GM21717 (cell line): Measurements from ENCODE around the gene CLDN19.
"Not testable (repeated sequence)": the region's sequence is repeated elsewhere in the genome, so short reads cannot be mapped to it uniquely, and the experiment has no call there.

ENCODE experiments used
- ATAC-seq: cut with Tn5 transposase; IDR thresholded peaks from one replicate; pipeline ENCODE4 v1.9.1; 2021; ENCODE audit warnings: mild to moderate bottlenecking, moderate library complexity; ENCODE audit not compliant: unreplicated experiment

Gene CLDN19

DNA sequence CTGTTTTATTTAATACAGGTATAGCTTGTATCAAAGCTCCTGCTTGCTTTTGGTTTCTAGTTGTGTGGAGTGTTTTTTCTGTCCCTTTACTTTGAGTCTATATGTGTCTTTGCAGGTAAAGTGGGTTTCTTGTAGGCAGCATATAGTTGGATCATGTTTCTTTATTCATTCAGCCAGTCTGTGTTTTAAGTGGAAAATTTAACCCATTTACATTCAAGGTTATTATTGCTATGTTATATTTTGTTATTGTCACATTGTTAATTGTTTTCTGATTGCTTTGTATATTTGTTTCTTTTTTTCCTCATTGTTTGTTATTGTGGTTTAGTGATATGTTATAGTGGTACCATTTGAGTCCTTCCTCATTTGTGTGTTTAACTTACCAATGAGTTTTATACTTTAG is 26.7 kb downstream of the CLDN19 start:
- no peak for ATAC-seq

DNA sequence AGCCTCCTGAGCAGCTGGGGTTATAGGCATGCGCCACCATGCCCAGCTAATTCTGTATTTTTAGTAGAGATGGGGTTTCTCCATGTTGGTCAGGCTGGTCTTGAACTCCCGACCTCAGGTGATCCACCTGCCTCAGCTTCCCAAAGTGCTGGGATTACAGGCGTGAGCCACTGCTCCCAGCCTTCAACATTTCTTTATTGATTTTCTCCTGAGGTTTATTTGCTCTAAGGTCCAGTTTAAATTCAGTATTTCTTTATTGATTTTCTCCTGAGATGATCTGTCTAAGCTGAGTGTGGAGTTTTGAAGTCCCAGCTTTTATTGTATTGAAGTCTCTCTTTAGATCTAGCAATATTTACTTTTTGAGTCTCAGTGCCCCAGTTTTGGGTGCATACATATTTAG is 27.2 kb downstream of the CLDN19 start:
- ATAC-seq: not testable (repeated sequence)

DNA sequence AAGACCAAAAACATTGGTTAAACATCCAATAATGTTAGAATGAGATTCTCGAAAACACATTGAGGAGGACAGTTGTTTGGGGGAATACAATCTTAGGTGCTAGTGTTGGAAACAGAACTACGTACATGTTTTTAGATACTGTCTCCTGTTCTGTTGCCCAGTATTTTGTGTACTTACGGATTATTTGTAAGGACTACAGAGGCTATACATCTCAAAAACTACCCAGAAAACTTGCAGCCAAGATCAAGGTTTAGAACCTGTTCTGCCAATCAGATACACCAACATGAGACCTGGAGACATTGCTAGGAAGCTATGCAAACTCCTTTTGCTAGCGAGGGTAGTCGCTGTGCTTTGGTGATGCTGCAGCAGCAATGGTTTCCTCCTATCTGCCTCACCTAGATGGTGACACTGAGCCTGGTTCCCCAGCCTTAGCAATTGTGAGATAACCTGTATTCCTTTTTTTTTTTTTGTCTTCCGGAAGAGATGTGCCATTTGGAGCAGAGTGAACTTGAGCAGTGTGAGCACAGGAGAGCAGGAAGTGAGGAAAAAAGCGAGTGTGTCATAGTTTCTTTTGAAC is 36.1 kb downstream of the CLDN19 start:
- ATAC-seq: no peak

DNA sequence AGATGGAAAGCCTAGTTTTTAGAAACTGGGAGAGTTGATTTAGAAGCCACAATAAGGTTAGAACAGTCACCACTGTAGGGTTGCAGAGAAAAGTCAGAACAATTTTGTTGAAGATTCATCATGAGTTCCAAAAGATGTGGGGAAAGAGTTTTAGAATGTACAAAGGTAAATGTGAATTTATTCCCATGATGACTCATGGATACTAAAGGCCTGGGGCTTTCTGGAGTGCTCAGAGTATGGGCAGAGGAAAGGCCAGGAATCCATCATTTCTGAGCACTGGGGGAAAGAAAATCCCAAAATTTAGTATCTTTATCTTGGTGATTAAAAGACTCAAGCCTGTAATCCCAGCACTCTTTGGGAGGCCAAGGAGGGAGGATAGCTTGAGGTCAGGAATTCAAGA is 40.0 kb downstream of the CLDN19 start:
- ATAC-seq: no peak

DNA sequence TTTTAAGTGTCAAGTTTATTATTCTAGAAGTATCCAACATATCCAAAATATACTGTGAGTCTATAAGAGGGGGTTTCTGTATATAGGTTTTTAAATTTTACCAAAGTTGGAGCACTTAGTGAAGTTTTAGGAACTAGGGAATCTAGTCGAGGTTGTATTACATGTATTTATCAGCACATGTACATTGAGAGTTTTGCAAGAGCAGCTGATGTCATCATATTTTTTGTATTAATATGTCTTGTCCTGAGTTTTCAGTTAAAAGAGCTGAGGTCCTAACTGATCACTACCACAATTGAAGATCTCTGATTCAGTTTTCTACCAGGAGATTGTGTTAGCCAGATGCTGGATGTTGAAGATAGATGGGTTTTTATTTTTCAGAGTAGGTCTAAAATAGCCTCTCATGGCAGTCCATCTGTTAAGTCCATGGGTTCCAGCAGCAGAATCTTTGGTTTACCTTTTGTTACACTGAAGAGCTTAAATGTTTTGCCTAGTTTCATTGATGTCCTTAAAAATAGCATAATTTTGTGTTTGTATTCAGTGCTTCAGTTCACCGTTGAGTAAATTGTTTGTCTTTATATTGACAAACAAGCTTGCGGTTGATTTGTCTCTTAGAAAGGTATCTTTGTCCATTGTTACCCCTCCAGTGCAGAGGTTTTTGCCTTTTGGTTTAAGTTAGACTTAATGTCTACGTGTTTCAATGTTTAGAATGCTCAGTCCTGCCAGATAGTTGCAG is 41.8 kb downstream of the CLDN19 start:
- ATAC-seq: no peak

DNA sequence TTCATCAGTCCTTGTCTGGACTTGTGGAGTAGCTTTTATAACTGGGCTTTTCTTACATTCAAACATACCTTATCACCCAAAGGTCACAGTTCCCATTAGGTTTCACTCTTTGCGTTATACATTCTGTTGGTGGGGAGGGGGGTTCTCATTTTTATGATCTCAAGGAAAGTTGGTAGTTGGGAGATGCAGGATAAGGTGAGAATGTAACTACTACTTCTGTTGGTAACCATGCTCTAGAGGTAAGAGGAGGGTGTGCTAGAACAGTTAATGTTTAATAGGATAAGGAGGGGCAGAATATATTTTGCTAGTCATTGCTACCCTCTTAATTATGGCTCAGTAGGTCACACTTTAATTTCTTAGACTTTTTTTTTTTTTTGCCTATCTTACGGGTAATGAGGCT is 47.1 kb downstream of the CLDN19 start:
- ATAC-seq: no peak

DNA sequence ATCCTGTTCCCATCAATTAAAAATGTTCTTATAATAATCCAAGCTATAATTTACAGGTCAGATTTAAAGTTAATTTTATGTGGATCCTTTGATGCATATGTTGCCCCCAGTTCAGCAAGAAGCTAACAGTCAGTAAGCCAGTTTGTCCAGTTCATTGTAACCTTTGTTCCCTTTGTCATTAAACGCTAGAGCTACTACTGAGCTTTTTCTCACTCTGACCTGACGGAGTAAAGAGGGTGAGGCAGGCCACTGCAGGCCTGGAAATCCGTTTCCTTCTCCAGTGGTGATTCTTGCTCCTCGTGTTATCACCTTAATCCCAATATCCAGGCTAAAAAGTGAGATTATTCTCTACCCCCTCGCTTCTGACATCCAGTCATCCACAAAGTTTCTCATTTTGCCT is 47.6 kb downstream of the CLDN19 start:
- no peak for ATAC-seq

DNA sequence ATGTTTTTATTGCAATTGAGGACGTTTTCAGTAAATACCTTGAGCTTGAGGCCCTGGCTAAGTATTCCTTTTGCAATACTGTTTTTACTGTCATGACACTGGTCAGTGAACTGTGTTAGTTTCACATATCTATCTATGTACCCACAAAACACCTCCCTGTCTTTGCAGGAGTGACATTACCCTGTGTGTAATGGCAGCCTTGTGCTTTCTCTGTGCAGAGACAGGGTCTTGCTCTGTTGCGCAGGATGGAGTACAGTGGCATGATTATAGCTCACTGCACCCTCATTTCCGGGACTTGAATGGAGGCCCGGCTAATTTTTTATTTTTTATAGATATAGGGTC is 48.9 kb downstream of the CLDN19 start:
- no peak for ATAC-seq

DNA sequence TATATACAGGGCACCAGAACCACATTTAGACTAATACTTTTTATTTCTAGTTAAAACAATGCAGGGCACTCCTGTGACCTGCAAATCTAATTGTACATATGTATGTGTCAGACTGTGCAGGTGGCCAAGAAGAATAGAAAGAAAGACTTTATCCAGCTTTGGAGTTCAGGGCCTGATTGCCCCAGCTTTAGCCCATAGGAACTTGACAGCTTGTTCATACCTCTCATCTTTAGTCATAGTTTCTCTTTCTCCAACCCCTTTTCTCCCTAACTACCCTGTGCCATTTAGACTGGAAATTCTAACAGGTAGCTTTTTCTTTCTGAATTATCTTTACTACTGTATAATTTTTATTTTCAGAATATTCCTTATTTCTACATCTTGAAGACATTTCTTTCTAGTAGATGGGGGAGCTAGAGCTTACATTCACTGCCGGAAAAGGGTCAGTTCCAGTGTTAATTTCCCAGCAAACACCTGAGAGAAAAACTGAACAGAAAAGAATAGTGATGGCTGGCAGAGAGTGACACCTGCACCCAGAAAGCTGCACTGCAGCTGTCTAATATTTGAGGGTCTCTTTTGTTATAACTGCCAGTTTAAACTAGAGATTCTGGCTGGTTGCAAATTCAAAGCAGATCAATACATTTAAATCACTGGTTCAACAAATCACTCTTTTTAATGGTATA is 49.4 kb downstream of the CLDN19 start:
- ATAC-seq: no peak

DNA sequence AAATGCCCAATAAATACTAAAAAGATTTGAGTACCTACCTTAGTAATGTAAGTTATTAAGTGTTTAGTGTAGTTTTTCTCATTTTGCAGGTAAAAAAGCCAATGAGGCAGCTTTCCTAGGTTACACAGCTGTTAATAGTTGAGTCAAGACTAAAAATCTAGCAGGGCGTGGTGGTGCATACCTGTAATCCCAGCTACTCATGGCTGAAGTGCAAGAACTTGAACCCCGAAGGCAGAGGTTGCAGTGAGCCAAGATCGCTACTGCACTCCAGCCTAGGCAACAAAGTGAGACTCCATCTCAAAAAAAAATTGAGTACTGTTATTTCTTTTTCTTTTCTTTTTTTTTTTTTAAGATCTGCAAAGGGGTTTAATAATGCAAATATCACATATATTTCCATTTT is 50.1 kb downstream of the CLDN19 start:
- no peak for ATAC-seq

DNA sequence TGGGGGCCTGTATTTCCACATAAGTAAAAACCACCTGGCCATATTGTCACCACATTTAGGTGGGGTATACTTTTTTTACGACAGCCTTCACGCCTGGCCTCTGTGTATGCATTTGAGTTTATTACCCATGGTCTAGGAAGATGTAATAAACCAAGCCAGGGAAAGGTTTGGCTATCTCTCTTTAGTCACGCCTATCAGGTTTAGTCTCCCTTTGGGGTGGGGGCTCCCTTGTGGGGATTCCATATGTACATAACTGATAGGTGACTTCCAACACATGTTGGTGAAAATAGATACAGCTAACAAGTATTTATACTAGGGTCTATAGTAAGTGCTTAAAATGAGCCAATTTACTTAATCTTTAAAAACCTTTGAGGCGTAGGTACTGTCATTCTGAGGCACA is 53.6 kb downstream of the CLDN19 start:
- ATAC-seq: no peak

DNA sequence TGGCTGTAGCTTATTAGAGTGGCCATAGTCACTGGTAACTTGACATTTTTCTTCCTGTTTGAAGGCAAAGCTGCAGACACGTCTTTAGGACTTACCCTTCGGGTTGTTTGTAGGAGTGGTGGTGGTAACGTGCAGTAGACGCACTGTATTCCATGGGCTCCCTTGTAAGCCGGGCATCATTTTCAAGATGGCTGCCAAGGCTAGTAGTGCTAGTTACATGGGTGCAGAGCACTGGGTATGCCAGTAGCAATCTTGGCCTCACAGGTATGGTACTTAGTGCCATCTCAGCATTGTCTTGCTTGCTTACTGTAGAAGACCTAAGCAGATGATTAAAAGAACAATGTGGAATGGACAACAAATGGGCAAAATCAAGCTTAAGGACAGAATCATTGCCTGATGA is 55.9 kb downstream of the CLDN19 start:
- no peak for ATAC-seq
